GM06990 (cell line): ENCODE results near the gene CCR5AS.
"Not testable (repeated sequence)": the region's sequence is repeated elsewhere in the genome, so short reads cannot be mapped to it uniquely, and the experiment has no call there.

Experiments used
- DNase-seq: peaks from one replicate; pipeline ENCODE4 v3.0.0-alpha.2; 2011; ENCODE audit not compliant: insufficient read length; ENCODE audit errors: extremely low read depth
- H3K27me3 ChIP-seq: replicated peaks from 2 replicates; pipeline ENCODE4 v1.6.0; 2011; ENCODE audit warnings: low read length; ENCODE audit not compliant: control insufficient read depth, insufficient read depth
- H3K36me3 ChIP-seq: 2 replicates; pipeline ENCODE4 v1.5.1; 2011; ENCODE audit warnings: low read length; ENCODE audit not compliant: control insufficient read depth, insufficient read depth
- H3K4me3 ChIP-seq: replicated peaks from 2 replicates; pipeline ENCODE4 v1.5.1; 2011; ENCODE audit warnings: low read depth, mild to moderate bottlenecking, control low read depth, low read length
- CTCF ChIP-seq: IDR thresholded peaks from 2 replicates; pipeline ENCODE4 v1.5.1; 2011; ENCODE audit warnings: low read length, control low read depth, mild to moderate bottlenecking, inconsistent platforms; ENCODE audit not compliant: insufficient read depth, poor library complexity, severe bottlenecking

The CCR5AS gene

GRCh38 chr3:46337911-46338310 is 69.0 kb downstream of the CCR5AS start:
- DNase-seq = no peak
- H3K4me3 ChIP-seq = no peak overlapping the region
- no peak for TF ChIP-seq CTCF
- H3K36me3 ChIP-seq = no peaks in the 10 kb centered on the region
- H3K27me3 ChIP-seq = no peaks in the 10 kb centered on the region

- no peak for DNase-seq
- H3K27me3 ChIP-seq = no peaks in the 10 kb centered on the region
- no peaks in the 10 kb centered on the region for H3K36me3 ChIP-seq
- no peak overlapping the region for H3K4me3 ChIP-seq
- no peak for TF ChIP-seq CTCF
These were observed 71.3 kb downstream of the CCR5AS start for GRCh38 chr3:46335541-46335940.

- H3K36me3 ChIP-seq = no peaks in the 10 kb centered on the region
- no peaks in the 10 kb centered on the region for H3K27me3 ChIP-seq
- DNase-seq = no peak
These were observed 72.0 kb downstream of the CCR5AS start for GRCh38 chr3:46334741-46335478.

GRCh38 chr3:46330676-46331075 is 76.2 kb downstream of the CCR5AS start:
- H3K4me3 ChIP-seq, H3K36me3 ChIP-seq, DNase-seq, H3K27me3 ChIP-seq: not testable (repeated sequence)

More at GRCh38 chr3:46334741-46335478, 72.0 kb downstream of the CCR5AS start:
- TF ChIP-seq CTCF = no peak
- H3K4me3 ChIP-seq = no peak overlapping the region

- no peaks in the 10 kb centered on the region for H3K36me3 ChIP-seq
- TF ChIP-seq CTCF = no peak
- no peaks in the 10 kb centered on the region for H3K27me3 ChIP-seq
- H3K4me3 ChIP-seq = no peak overlapping the region
- DNase-seq = no peak
These were observed 81.1 kb downstream of the CCR5AS start for GRCh38 chr3:46325645-46326300.

GRCh38 chr3:46324036-46324435 is 82.8 kb downstream of the CCR5AS start:
- no peaks in the 10 kb centered on the region for H3K27me3 ChIP-seq
- no peak for DNase-seq
- no peak for TF ChIP-seq CTCF
- H3K36me3 ChIP-seq = no peaks in the 10 kb centered on the region
- no peak overlapping the region for H3K4me3 ChIP-seq
